Anterior cingulate cortex (tissue), 58 donors: Measurements from ENCODE around the gene MAFF.

ENCODE experiments used
- DNase-seq, 58 donors: peaks; one replicate each; lab custom pipeline; 2025; lab: John Stamatoyannopoulos, UW

MAFF gene

DNA sequence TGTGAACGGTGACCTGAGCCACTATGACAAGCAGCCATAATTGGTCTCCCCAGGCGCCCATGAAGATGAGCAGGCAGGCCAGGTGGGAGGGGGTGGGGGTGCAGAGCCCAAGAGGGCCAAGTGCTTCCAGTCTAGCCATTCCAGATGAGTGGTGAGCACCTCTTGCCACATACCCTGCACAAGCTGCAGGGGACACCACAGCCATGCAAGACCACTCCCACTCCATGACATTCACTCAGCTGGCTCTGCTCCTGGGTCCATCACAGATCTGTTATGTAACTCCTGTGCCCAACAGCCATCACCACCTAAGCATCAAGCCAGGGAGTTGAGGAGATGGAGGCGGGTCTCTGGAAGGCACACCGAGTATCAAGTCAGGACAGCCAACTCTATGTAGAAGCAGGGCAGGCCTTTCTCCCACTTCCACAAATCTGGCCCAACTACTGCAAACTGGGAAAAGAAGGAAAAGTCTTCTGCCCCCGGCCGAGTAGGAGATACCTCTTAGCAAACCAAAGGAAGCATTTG, 62.6 kb downstream of the MAFF start:
- DNase-seq: peak in 5 of 58 donors; percentile 17 to 39 (median 24)
